GM12878 (cell line): ENCODE measurements around the gene MYBPC1. TPM values are rescaled to one million over a fixed set of nuclear protein-coding genes. Genes with fewer than 3 reads are reported as not detected.

ENCODE experiments used
- ATAC-seq: fragments of 200-7000 bp; cut with Tn5 transposase; 3 replicates; pipeline ENCODE4 v1.9.1; 2020; ENCODE audit warnings: mild to moderate bottlenecking, moderate library complexity
- BruUV-seq: library from RNA; stranded (reverse); fragments of 400-500 nt; replicated peaks from 2 replicates; lab custom pipeline; 2021; lab: Mats Ljungman, UMichigan
- CTCF ChIA-PET: fragments of 300-600 bp; sonication (Branson Sonifier 250); formaldehyde crosslinking; extraction: SDS; loops from one replicate; lab custom pipeline; 2021; ENCODE audit warnings: inconsistent platforms; lab: Yijun Ruan, JAX
- POLR2A ChIA-PET: fragments of 350-600 bp; formaldehyde crosslinking; extraction: SDS; loops from one replicate; lab custom pipeline; 2021; ENCODE audit warnings: inconsistent platforms; lab: Charles Lee
- RAD21 ChIA-PET: fragments of 300-600 bp; sonication (Branson Sonifier 250); formaldehyde crosslinking; loops from one replicate; lab custom pipeline; 2023; ENCODE audit warnings: antibody characterized with exemption; ENCODE audit not compliant: unreplicated experiment; lab: Charles Lee
- SMC1A ChIA-PET: fragments of 300-600 bp; sonication (Branson Sonifier 250); formaldehyde crosslinking; loops from one replicate; lab custom pipeline; 2023; ENCODE audit not compliant: unreplicated experiment, uncharacterized antibody; lab: Charles Lee
- DNase-seq: peaks from one replicate; pipeline ENCODE4 v3.0.0-alpha.2; 2011; ENCODE audit warnings: low read depth, low spot score
- FAIRE-seq: peaks from 3 replicates; lab custom pipeline; 2011; peaks lifted over from hg19 to GRCh38; lab: Jason Lieb, UNC
- H2AFZ ChIP-seq: 2 replicates; pipeline ENCODE4 v1.6.0; 2011; ENCODE audit warnings: low read depth, low read length, control low read depth; ENCODE audit not compliant: control insufficient read depth
- H3K27ac ChIP-seq: 2 replicates; pipeline ENCODE4 v1.5.1; 2011; ENCODE audit warnings: control low read depth; ENCODE audit not compliant: control insufficient read depth, insufficient read depth
- H3K27me3 ChIP-seq, 2 experiments: replicated peaks in 1 of 2; 2 replicates each; pipeline versions ENCODE4 v1.6.0 to v1.6.1; 2011; ENCODE audit warnings: low read length in 1 of 2; ENCODE audit not compliant: control insufficient read depth in 2 of 2, insufficient read depth in 2 of 2
- H3K36me3 ChIP-seq, 2 experiments: 2 replicates each; pipeline ENCODE4 v1.5.1; 2011; ENCODE audit warnings: low read length in 1 of 2; ENCODE audit not compliant: control insufficient read depth in 2 of 2, insufficient read depth in 2 of 2
- H3K4me1 ChIP-seq: 2 replicates; pipeline ENCODE4 v1.6.1; 2011; ENCODE audit warnings: mild to moderate bottlenecking, low read length, moderate library complexity, mixed read lengths; ENCODE audit not compliant: control insufficient read depth, insufficient read depth
- H3K4me2 ChIP-seq: 2 replicates; pipeline ENCODE4 v1.6.0; 2011; ENCODE audit warnings: control low read depth; ENCODE audit not compliant: control insufficient read depth, insufficient read depth
- H3K4me3 ChIP-seq: fragments of 200-600 bp; sonication (generic); 2 replicates; pipeline ENCODE4 v1.5.1; 2016
- H3K79me2 ChIP-seq: 2 replicates; pipeline ENCODE4 v1.6.0; 2011; ENCODE audit warnings: low read length; ENCODE audit not compliant: control insufficient read depth, insufficient read depth
- H3K9ac ChIP-seq: 2 replicates; pipeline ENCODE4 v1.8.0; 2011; ENCODE audit warnings: low read length, control low read depth, mixed read lengths; ENCODE audit not compliant: control insufficient read depth, insufficient read depth
- H3K9me3 ChIP-seq: replicated peaks from 3 replicates; pipeline ENCODE4 v1.5.1; 2011; ENCODE audit warnings: mild to moderate bottlenecking, low read length; ENCODE audit not compliant: control insufficient read depth, insufficient read depth
- H4K20me1 ChIP-seq: 2 replicates; pipeline ENCODE4 v1.6.0; 2011; ENCODE audit not compliant: control insufficient read depth, insufficient read depth
- ESRRA ChIP-seq: IDR thresholded peaks from 2 replicates; pipeline ENCODE4 v1.6.1; 2012; ENCODE audit warnings: mild to moderate bottlenecking, low read length, improper control_type of control experiment
- FOS ChIP-seq: IDR thresholded peaks from 3 replicates; pipeline ENCODE4 v1.6.1; 2011; ENCODE audit warnings: borderline replicate concordance; ENCODE audit not compliant: insufficient read length; ENCODE audit errors: extremely low read depth
- KDM1A ChIP-seq: fragments of 200-600 bp; sonication (generic); IDR thresholded peaks from 2 replicates; pipeline ENCODE4 v1.6.1; 2016; ENCODE audit warnings: borderline replicate concordance
- LARP7 ChIP-seq: fragments of 450-650 bp; IDR thresholded peaks from 2 replicates; pipeline ENCODE4 v1.6.1; 2017; ENCODE audit warnings: mild to moderate bottlenecking
- RAD21 ChIP-seq: IDR thresholded peaks from 2 replicates; pipeline ENCODE4 v1.6.1; 2011; ENCODE audit warnings: mild to moderate bottlenecking, low read depth, low read length, moderate library complexity; ENCODE audit not compliant: insufficient read depth
- SIX5 ChIP-seq: IDR thresholded peaks from 2 replicates; pipeline ENCODE4 v1.6.1; 2011; ENCODE audit warnings: mild to moderate bottlenecking, low read depth, low read length, moderate library complexity; ENCODE audit not compliant: severe bottlenecking
- SMC3 ChIP-seq: IDR thresholded peaks from 2 replicates; pipeline ENCODE4 v1.6.1; 2011; ENCODE audit warnings: low read length, improper control_type of control experiment, borderline replicate concordance
- SREBF1 ChIP-seq: IDR thresholded peaks from 2 replicates; pipeline ENCODE4 v1.6.1; 2012; ENCODE audit warnings: mild to moderate bottlenecking, low read length
- TAF1 ChIP-seq: IDR thresholded peaks from 2 replicates; pipeline ENCODE4 v1.6.1; 2011; ENCODE audit warnings: mild to moderate bottlenecking, low read depth, low read length, borderline replicate concordance
- TCF7 ChIP-seq: IDR thresholded peaks from 2 replicates; pipeline ENCODE4 v1.6.1; 2014; ENCODE audit warnings: antibody characterized with exemption, borderline replicate concordance
- ZNF207 ChIP-seq: fragments of 450-650 bp; IDR thresholded peaks from 2 replicates; pipeline ENCODE4 v1.6.1; 2014; ENCODE audit warnings: antibody characterized with exemption, mild to moderate bottlenecking, borderline replicate concordance
- ZNF274 ChIP-seq: IDR thresholded peaks from one replicate; pipeline ENCODE4 v1.8.0; 2011; ENCODE audit not compliant: insufficient read length, insufficient read depth
- in situ Hi-C: fragments of 300-500 bp; cut with MboI; formaldehyde crosslinking; loops from 9 replicates; pipeline ENCODE4 v1.14.3; 2018; ENCODE audit warnings: mixed read lengths
- intact Hi-C: fragments of 100-400 bp; cut with micrococcal nuclease; formaldehyde crosslinking; loops from one replicate; pipeline ENCODE4 v1.14.2; 2022; ENCODE audit not compliant: unreplicated experiment
- polyA plus RNA-seq, 11 experiments: library from polyadenylated mRNA; depleted of rRNA in 4 of 11; unstranded in 6 of 11; stranded (reverse) in 5 of 11; fragments of >200 nt; fragmentation: Nextera tagmentation in 4 of 11; fragmentation: Illumina TruSeq in 1 of 11; extraction: Ambion mirVana in 4 of 11; extraction: Trizol in 1 of 11; gene quantifications; 1 replicate in 1 of 11; 2 replicates in 10 of 11; pipeline versions ENCODE4 v1.2.1 to v1.2.3, GENCODE V29; 2011 to 2016; ENCODE audit warnings: inconsistent platforms in 2 of 11, missing spikeins in 2 of 11, low read depth in 1 of 11
- total RNA-seq, 4 experiments: library from RNA; depleted of rRNA in 3 of 4; stranded (reverse); fragments of >200 nt in 3 of 4; fragmentation: Illumina TruSeq in 1 of 4; extraction: Trizol in 1 of 4; gene quantifications; 2 replicates each; pipeline versions ENCODE4 v1.2.1 to v1.2.3, GENCODE V29; 2013 to 2021
- TF ChIP-seq, protein P1 (sequence below): fragments of 450-650 bp; IDR thresholded peaks from 2 replicates; pipeline ENCODE4 v1.6.1; 2017; ENCODE audit warnings: mild to moderate bottlenecking, low read depth, inconsistent platforms; ENCODE audit not compliant: poor library complexity, severe bottlenecking
- TF ChIP-seq, protein P2 (sequence below): fragments of 450-650 bp; IDR thresholded peaks from 2 replicates; pipeline ENCODE4 v1.6.1; 2016; ENCODE audit warnings: mild to moderate bottlenecking
- TF ChIP-seq, protein P3 (sequence below): fragments of 450-650 bp; conservative IDR thresholded peaks from 2 replicates; pipeline ENCODE4 v1.6.1; 2017; ENCODE audit warnings: mild to moderate bottlenecking, moderate library complexity
- TF ChIP-seq, protein P4 (sequence below): fragments of 450-650 bp; IDR thresholded peaks from 2 replicates; pipeline ENCODE4 v1.6.1; 2018; ENCODE audit warnings: mild to moderate bottlenecking, low read depth, moderate library complexity; ENCODE audit not compliant: partially characterized antibody

The MYBPC1 gene
- total and polyA plus RNA-seq, 10 of the 15 experiments (the other 5 are each of a cell fraction or from before 2014, with no cell fraction given) = not detected

DNA sequence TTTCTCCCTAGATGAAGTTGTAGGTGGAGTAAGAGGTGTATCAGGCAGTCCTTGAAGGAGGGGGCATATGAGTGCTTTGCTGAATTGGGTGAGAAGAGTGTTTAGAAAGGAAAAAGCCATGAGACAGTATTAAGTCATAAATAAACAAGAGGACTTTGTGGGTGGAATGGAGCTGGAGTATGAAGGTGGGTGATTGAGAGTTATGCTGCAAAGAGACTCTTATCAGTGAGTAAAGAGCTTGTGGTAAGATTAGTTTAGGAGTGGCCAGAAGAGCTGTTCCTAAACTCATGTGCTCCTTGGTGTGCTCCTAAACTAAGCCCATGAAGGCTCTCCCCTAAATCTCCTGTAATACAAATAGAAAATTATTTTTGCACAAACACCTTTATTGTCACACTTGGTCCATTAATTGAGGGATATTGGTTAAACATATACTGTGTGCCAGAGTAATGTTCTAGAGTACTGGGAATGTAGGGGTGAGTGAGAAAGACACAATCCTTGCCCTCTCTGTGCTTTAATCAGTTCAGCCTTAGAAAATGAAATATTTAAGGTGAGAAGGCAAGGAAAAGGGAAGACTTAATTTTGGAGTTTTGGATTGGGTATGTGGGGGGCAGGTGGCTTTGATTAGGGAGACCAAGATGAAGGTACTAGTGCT is 112.5 kb downstream of the MYBPC1 start:
- no peaks in the 10 kb centered on the region for H4K20me1 ChIP-seq
- ChIA-PET RAD21 (no interaction called here), SMC1A (interaction anchor here (0.9 to 1.5 kb wide), 6 partner anchors 8 to 100 kb away, joined by 3 to 5 read pairs (median 4); no protein-coding TSS in a partner anchor), POLR2A (no interaction called here), CTCF (no interaction called here)
- no peaks in the 10 kb centered on the region for H3K4me1 ChIP-seq
- no peak overlapping the region for H3K4me2 ChIP-seq
- H2AFZ ChIP-seq = no peak overlapping the region
- intact Hi-C loops = no loop called here
- no peaks in the 10 kb centered on the region for H3K79me2 ChIP-seq
- TF ChIP-seq FOS = no peak
- TF ChIP-seq ZNF207 = no peak
- TF ChIP-seq, protein P1, sequence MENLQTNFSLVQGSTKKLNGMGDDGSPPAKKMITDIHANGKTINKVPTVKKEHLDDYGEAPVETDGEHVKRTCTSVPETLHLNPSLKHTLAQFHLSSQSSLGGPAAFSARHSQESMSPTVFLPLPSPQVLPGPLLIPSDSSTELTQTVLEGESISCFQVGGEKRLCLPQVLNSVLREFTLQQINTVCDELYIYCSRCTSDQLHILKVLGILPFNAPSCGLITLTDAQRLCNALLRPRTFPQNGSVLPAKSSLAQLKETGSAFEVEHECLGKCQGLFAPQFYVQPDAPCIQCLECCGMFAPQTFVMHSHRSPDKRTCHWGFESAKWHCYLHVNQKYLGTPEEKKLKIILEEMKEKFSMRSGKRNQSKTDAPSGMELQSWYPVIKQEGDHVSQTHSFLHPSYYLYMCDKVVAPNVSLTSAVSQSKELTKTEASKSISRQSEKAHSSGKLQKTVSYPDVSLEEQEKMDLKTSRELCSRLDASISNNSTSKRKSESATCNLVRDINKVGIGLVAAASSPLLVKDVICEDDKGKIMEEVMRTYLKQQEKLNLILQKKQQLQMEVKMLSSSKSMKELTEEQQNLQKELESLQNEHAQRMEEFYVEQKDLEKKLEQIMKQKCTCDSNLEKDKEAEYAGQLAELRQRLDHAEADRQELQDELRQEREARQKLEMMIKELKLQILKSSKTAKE = no peak
- TF ChIP-seq RAD21 = no peak
- TF ChIP-seq, protein P2, sequence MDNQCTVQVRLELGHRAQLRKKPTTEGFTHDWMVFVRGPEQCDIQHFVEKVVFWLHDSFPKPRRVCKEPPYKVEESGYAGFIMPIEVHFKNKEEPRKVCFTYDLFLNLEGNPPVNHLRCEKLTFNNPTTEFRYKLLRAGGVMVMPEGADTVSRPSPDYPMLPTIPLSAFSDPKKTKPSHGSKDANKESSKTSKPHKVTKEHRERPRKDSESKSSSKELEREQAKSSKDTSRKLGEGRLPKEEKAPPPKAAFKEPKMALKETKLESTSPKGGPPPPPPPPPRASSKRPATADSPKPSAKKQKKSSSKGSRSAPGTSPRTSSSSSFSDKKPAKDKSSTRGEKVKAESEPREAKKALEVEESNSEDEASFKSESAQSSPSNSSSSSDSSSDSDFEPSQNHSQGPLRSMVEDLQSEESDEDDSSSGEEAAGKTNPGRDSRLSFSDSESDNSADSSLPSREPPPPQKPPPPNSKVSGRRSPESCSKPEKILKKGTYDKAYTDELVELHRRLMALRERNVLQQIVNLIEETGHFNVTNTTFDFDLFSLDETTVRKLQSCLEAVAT = no peak
- TF ChIP-seq, protein P3, sequence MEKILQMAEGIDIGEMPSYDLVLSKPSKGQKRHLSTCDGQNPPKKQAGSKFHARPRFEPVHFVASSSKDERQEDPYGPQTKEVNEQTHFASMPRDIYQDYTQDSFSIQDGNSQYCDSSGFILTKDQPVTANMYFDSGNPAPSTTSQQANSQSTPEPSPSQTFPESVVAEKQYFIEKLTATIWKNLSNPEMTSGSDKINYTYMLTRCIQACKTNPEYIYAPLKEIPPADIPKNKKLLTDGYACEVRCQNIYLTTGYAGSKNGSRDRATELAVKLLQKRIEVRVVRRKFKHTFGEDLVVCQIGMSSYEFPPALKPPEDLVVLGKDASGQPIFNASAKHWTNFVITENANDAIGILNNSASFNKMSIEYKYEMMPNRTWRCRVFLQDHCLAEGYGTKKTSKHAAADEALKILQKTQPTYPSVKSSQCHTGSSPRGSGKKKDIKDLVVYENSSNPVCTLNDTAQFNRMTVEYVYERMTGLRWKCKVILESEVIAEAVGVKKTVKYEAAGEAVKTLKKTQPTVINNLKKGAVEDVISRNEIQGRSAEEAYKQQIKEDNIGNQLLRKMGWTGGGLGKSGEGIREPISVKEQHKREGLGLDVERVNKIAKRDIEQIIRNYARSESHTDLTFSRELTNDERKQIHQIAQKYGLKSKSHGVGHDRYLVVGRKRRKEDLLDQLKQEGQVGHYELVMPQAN = no peak
- no peak for TF ChIP-seq TCF7
- TF ChIP-seq ZNF274 = no peak
- no peak for TF ChIP-seq SREBF1
- no peak for TF ChIP-seq TAF1
- TF ChIP-seq SIX5 = no peak
- no peak for TF ChIP-seq ESRRA
- TF ChIP-seq SMC3 = no peak
- TF ChIP-seq LARP7 = no peak
- TF ChIP-seq, protein P4, sequence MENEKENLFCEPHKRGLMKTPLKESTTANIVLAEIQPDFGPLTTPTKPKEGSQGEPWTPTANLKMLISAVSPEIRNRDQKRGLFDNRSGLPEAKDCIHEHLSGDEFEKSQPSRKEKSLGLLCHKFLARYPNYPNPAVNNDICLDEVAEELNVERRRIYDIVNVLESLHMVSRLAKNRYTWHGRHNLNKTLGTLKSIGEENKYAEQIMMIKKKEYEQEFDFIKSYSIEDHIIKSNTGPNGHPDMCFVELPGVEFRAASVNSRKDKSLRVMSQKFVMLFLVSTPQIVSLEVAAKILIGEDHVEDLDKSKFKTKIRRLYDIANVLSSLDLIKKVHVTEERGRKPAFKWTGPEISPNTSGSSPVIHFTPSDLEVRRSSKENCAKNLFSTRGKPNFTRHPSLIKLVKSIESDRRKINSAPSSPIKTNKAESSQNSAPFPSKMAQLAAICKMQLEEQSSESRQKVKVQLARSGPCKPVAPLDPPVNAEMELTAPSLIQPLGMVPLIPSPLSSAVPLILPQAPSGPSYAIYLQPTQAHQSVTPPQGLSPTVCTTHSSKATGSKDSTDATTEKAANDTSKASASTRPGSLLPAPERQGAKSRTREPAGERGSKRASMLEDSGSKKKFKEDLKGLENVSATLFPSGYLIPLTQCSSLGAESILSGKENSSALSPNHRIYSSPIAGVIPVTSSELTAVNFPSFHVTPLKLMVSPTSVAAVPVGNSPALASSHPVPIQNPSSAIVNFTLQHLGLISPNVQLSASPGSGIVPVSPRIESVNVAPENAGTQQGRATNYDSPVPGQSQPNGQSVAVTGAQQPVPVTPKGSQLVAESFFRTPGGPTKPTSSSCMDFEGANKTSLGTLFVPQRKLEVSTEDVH = no peak
- no peak for TF ChIP-seq KDM1A
- H3K9me3 ChIP-seq = no peaks in the 10 kb centered on the region
- H3K27me3 ChIP-seq = no peaks in the 10 kb centered on the region
- H3K36me3 ChIP-seq = no peaks in the 10 kb centered on the region
- no peak overlapping the region for H3K27ac ChIP-seq
- no TSS peak for BruUV-seq
- FAIRE-seq (no peak), DNase-seq (no peak), ATAC-seq (peak; percentile 15; the same call in 1 of the 3 replicates)
- in situ Hi-C loops = no loop called here
- H3K4me3 ChIP-seq = no peak overlapping the region
- H3K9ac ChIP-seq = no peak overlapping the region
